GM19035 (cell line): Measurements from ENCODE around the gene AK1.
"Not testable (repeated sequence)": the region's sequence is repeated elsewhere in the genome, so short reads cannot be mapped to it uniquely, and the experiment has no call there.

Experiments used
- ATAC-seq: cut with Tn5 transposase; IDR thresholded peaks from one replicate; pipeline ENCODE4 v1.9.1; 2021; ENCODE audit not compliant: unreplicated experiment

The AK1 gene

GRCh38 chr9:127852829-127853228, 24.6 kb downstream of the AK1 start:
- ATAC-seq, result no peak

DNA sequence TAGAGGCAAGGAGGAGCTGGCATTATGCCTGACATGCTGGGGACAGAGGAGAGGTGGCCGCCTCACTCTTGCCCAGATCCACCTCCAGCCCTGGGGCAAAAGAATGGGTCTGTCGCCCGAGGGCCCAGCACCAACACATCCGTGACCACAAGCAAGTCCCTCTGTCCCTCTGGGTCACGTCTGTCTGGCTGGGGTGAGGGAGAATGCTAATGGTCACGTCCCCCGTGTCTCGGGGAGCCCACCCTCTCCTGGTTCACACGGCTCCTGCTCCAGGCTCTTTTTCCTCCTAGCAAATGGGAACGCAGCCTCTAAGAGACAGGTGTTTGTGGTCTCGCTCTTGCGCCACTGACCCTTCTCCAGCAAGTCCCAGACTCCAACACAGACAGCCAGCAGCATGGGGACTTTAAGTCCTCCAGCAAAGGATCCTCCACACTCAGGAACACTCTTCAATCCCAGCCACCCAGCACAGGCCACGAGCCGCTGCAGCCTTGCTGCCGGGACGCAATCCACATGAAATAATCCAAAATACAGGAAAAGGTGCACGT, 27.1 kb downstream of the AK1 start:
- ATAC-seq, result no peak

- ATAC-seq, result no peak
These were observed 28.5 kb downstream of the AK1 start for GRCh38 chr9:127848756-127849504.

DNA sequence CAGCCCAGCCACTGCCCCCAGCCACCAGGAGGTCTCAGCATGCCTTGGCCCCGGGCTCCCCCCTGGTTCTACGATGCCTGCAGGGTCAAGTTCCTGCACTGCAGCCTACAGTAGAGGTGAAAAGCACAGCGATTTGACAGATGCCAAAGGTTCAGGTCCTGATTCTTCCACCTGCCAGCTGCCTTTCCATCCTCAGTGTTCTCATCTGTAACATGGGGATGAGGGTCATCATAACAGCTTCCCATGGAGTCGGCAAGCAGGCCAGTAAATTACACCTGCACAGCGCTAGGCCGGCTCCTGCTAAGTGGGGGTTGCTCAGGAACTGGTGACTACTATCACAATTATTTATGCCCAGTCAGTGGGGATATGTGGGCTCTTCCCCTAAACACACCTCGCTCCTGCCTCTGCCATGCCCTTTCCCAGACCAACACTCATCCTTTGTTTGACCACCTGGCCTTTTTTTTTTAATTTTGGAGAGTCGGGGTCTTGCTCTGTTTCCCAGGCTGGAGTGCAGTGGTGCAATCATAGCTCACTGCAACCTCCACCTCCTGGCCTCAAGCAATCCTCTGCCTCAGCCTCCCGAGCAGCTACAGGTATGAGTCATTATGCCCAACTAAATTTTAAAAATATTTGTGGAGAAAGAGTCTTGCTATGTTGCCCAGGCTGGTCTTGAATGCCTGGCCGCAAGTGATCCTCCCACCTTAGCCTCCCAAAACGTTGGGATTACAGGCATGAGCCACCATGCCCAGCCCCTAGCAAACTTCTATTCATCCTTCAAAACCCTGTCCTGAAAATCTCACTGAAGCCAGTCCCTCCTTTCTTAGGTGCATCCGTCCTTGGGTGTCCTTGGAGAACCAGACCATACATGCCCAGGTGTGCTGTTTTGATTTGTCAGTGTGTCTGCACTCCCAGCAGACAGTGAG, 29.4 kb downstream of the AK1 start:
- ATAC-seq, result no peak

GRCh38 chr9:127847178-127847510, 30.3 kb downstream of the AK1 start:
- no peak for ATAC-seq

- ATAC-seq, result no peak
These were observed 30.9 kb downstream of the AK1 start for GRCh38 chr9:127846443-127847177.

GRCh38 chr9:127845619-127846018, 31.9 kb downstream of the AK1 start:
- not testable (repeated sequence) for ATAC-seq

GRCh38 chr9:127844821-127845359, 32.6 kb downstream of the AK1 start:
- ATAC-seq, result no peak

DNA sequence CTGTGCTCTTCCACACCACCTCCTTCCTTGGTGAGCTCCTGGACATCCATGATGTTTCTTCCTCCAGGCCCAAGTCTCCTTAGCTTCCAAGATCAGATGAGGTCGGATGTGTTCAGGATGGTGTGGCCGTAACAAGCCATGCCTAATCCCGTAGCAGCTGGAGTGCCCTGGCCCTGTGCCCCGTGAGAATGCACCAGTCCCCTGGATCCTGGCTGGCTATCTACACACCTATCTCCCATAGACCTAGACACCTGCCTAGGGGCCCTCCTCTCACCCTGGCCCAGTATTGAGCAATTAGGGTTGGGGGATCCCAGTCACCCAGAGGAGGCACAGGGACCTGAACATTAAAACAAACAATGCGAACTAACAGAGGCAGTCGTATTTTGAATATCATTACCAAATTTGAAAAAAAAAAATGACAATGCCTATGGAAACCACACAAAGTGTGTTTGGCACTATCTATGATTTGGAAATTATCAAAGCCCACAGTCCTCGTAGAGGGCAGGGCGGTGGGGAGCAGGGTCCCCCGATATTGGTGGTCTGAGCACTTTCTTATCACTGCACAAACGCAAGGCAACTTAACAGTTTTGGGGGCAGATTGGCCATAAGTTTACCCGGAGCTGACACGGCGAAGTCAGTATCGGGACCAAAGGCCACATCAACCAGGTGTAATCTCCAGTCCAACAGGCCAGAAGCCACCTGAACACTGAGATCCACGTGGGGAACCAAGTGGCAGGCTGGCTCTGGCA, 36.2 kb downstream of the AK1 start:
- no peak for ATAC-seq

GRCh38 chr9:127838375-127839078, 38.9 kb downstream of the AK1 start:
- no peak for ATAC-seq

DNA sequence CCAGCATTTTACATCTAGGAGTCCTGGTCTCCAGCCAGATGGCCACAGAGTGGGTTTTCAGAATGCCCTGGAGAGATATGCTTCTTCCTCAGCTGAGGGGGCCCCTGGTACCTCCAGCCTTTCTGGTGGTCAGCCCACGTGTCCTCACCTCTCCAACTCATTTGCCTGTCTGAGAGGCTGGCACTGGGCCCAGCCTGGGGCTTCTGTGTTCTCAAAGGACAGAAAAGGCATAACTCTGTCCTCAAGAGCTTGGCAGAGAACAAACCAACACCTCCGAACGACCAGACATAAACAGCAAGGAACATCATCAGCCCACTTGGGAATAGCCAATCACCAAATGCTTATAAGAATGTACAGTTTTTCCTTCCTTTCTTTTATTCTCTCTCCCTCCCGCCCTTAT, 40.1 kb downstream of the AK1 start:
- ATAC-seq, result no peak

DNA sequence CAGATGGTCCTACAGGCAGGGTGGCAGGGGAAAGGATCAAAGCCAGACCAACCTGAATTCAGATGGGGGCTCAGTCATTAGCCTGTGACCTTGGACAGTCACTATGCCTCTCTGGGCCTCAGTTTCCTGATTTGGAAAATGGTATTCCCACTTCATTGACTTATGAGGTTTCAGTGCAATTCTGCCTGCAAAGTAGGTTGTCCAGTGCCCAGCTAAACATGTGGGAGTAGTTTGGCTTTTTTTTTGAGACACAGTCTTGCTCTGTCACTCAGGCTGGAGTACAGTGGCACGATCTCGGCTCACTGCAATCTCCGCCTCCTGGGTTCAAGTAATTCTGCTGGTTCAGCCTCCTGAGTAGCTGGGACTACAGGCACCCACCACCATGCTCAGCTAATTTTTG, 40.9 kb downstream of the AK1 start:
- ATAC-seq, result not testable (repeated sequence)

DNA sequence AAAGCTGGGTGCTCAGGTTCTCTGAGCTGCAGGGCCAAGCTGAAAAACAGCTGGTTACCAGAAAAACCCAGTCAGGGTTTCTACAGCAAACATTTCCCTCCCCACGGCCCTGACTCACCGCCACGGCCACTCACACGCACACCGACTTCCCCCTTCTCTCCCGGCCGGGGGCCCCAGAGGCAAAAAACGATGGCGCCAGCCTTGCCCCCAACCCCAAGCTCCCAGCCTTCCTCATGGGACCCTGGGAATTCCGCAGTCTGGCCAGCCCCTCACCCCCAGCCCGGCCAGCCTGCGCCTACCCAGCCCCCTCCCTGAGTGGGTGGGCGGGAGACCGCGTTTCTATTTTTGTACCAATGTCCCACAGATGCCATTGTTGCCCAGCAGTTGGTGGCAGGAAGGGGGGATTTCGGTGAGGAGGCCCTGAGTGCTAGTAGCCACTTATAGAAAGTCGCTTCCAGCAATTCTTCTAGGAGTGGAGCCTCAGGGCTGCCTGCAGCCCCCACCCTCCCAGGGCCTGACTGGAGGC, 41.4 kb downstream of the AK1 start:
- no peak for ATAC-seq

DNA sequence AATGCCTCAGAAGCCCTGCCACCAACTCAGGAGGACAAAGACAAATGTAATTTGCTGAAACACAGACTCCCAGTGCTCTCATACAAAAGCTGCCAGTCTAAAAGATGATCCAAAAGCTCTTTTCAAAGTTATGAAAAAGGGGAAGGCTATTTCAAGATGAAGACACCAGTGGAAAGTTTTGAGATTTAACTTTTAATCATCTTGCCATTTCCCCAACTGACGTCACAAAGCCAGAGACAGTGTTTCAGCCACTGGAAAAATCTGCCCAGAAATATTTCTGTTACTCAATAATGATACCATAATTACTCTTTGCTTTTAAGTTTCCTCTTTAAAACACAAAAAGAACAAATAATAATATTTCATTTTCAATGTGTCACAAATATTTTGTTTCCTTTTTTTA, 43.9 kb downstream of the AK1 start:
- ATAC-seq, result no peak

GRCh38 chr9:127832248-127832647, 45.2 kb downstream of the AK1 start:
- ATAC-seq, result no peak

GRCh38 chr9:127829205-127829906, 48.1 kb downstream of the AK1 start:
- no peak for ATAC-seq

- ATAC-seq, result no peak
These were observed 49.0 kb downstream of the AK1 start for GRCh38 chr9:127828262-127829031.

GRCh38 chr9:127826253-127826913, 51.1 kb downstream of the AK1 start:
- no peak for ATAC-seq
